Caki2 (cell line): ENCODE data around the gene NFE2L3. TPM values are rescaled to one million over a fixed set of nuclear protein-coding genes. Genes with fewer than 3 reads are reported as not detected.
A peak's percentile ranks its signal among the peaks of the same experiment; 100 is the strongest.
"Not testable (repeated sequence)": the region's sequence is repeated elsewhere in the genome, so short reads cannot be mapped to it uniquely, and the experiment has no call there.

Experiments used
- DNase-seq: peaks from one replicate; pipeline ENCODE4 v3.0.0-alpha.2; 2015; ENCODE audit warnings: low read depth
- in situ Hi-C: cut with HindIII; loops from 2 replicates; pipeline ENCODE4 v1.10.0; 2016; ENCODE audit warnings: low sequenced_read_pairs, low pct_unique_long_range_greater_than_20kb, mixed read lengths
- total RNA-seq: library from RNA; depleted of rRNA; stranded (reverse); fragments of >200 nt; shearing (Covaris generic); gene quantifications from 2 replicates; pipeline ENCODE4 v1.2.3, GENCODE V29; 2014; ENCODE audit warnings: low replicate concordance

NFE2L3 gene
- total RNA-seq, 1 experiment from 2014 or later: 88.0 TPM

DNA sequence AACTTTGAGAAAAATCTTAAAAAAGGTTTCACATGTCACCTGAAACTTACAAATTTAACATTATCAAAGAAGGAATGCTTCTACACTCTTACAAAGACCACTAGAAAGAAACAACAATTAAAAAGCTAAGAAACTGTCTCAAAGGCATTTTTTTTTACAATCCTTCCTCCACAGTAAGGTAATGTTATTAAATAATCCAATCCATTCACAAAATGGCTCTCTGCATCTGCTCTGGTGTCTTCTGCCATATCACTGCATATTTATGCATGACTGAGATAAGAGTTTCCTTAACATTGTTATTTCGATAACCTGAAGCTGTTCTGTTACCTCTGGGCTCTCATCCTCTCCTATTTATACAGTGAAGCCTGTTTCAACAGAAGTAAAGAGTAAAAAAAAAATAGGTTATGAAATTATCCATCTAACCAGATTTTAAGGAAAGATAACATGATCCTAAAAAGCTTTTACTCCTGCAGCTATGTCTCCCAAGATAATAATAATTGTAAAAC is 40.0 kb downstream of the NFE2L3 start:
- no peak for DNase-seq
- in situ Hi-C loops: loop anchor here (10.0 kb wide), 1 partner anchor 97 kb away; no protein-coding TSS in a partner anchor

- in situ Hi-C loops: loop anchor here (10.0 kb wide), 1 partner anchor 98 kb away; no protein-coding TSS in a partner anchor
- no peak for DNase-seq
Measured at GRCh38 chr7:26192485-26193087, 40.6 kb downstream of the NFE2L3 start.

GRCh38 chr7:26193432-26194207 is 41.6 kb downstream of the NFE2L3 start:
- in situ Hi-C loops: loop anchor here (10.0 kb wide), 1 partner anchor 99 kb away; no protein-coding TSS in a partner anchor
- no peak for DNase-seq

DNA sequence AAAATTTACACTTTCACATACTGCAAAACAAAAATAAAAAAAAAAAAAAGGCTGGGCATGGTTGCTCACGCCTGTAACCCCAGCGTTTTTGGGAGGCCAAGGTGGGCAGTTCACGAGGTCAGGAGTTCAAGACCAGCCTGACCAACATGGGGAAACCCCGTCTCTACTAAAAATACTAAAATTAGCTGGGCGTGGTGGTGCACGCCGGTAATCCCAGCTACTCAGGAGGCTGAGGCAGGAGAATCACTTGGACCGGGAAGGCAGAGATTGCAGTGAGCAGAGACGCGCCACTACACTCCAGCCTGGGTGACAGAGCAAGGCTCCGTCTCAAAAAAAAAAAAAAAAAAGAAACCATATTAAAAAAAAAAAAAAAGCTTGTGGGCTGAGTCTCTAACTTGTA is 42.8 kb downstream of the NFE2L3 start:
- DNase-seq: not testable (repeated sequence)
- in situ Hi-C loops: loop anchor here (10.0 kb wide), 1 partner anchor 100 kb away; no protein-coding TSS in a partner anchor

- in situ Hi-C loops: loop anchor here (10.0 kb wide), 1 partner anchor 100 kb away; no protein-coding TSS in a partner anchor
- no peak for DNase-seq
Measured at GRCh38 chr7:26195182-26195581, 43.2 kb downstream of the NFE2L3 start.

DNA sequence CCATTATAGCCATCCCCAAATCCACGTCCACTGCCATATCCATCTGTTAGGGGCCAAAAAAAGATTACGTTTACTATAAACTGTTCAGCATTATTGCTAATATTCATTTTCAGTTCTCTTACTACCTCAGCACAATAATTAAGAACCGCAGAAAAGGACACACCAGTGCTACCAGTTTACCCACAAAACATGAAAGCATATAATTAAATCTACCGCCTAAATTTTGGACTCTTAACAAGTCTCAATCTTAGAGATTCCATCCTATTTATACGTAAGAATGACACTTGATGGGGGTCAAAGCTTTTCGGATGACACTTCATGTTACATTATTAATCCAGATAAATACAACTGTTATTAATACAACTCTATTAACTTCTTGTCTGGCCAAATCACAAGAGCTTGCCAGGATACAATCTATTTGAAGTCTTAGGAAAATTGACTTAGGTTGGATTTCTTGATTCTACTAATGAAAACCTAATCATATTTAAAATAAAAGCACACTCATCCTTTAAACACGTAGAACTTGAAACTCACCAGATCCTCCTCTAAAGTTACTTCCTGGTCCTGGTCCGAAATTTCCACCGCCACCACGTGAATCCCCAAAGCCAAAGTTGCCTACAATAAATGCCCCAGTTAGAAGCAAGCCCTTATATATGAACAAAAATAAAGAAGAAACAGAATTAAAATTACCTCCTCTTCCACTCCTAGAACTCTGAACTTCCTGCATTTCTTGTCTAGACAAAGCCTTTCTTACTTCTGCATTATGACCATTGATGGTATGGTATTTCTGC is 44.1 kb downstream of the NFE2L3 start:
- in situ Hi-C loops: loop anchor here (10.0 kb wide), 1 partner anchor 101 kb away; no protein-coding TSS in a partner anchor
- no peak for DNase-seq

DNA sequence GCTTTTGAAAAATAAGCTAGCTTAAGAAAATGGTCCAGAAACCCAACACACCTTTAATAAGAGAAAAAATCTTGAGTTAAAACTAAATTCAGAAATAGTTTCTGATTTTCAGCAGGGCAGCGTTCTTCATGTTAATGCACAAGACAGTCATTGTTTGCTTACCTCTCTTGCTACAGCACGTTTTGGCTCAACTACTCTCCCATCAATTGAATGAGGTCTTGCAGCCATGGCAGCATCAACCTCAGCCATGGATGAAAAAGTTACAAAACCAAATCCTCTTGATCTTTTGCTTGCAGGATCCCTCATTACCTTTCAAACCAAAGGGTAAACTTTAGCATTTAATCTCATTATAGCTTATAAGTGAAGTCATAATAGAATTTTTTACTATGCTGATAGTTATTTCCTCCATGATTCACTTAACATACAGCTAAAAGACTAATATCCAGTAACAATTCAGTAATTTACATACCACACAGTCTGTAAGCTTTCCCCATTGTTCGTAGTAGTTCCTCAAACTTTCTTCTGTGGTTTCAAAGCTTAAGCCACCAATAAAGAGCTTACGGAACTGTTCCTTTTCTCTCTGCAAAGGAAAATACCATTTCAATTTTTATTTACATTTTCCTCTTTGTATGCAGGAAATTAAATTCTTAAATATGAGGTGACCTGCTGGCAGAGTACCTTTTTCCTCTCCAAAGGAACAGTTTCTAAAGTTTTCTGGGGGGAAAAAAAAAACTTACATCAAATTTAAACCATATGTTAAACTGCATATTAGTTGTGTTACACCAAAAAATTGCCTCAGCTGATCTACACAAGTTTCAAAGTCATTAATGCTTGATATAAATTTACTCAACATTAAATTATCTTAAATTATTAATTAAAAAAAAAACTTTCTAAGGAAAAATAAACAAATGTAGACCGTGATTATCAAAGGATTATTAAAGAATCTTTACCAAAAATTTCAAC is 45.4 kb downstream of the NFE2L3 start:
- in situ Hi-C loops: loop anchor here (10.0 kb wide), 1 partner anchor 103 kb away; no protein-coding TSS in a partner anchor
- DNase-seq: no peak

DNA sequence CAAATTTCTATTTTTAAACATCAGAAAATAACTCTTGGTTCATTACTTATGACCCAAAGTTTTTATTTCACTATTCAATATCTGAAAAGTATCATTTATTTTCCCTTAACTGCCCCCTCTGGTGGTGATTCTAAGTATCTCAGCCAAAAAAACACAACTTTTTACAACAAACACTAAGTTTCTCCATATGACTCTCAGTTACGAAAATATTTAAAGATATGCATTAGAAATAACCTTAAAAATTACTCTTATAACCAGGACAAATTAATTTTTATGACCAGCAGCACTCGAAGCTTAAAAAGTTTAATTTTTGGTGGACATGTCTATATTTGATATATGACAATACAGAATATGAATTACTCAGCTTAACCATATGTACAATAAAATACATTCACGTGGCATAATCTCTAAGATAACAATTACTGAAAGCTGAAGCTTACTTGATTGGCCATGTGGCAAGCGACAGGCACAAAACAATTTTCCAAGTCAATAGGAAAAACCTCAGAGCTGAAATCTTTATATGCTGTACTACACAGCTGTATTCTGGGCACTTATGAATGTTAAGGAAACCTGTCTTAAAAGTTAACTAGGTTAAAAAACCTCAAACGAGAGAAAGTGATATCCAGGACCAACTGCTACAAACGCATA is 46.3 kb downstream of the NFE2L3 start:
- in situ Hi-C loops: loop anchor here (10.0 kb wide), 1 partner anchor 103 kb away; no protein-coding TSS in a partner anchor
- no peak for DNase-seq

DNA sequence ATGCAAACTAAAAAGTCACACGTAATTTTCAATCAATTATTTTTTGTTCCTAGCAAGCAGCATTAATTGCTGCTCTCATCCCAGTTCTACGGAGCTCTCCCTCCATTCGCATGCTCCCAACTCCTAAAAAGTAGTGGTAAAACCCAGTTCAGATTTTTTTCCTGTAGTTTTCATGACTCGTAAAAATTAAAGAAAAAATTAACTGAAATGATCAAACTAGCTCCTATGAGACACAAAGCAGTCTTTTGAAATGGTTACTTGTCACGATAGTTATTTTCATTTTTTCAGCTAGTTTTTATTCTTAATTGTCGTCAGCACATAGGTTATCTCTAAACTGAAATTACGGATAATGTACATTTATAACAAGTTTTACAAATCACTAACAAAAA is 46.8 kb downstream of the NFE2L3 start:
- in situ Hi-C loops: loop anchor here (10.0 kb wide), 1 partner anchor 104 kb away; no protein-coding TSS in a partner anchor
- DNase-seq: no peak

- in situ Hi-C loops: loop anchor here (10.0 kb wide), 1 partner anchor 105 kb away; no protein-coding TSS in a partner anchor
- DNase-seq: peak; percentile 60
Measured at GRCh38 chr7:26199301-26200037, 47.5 kb downstream of the NFE2L3 start.

DNA sequence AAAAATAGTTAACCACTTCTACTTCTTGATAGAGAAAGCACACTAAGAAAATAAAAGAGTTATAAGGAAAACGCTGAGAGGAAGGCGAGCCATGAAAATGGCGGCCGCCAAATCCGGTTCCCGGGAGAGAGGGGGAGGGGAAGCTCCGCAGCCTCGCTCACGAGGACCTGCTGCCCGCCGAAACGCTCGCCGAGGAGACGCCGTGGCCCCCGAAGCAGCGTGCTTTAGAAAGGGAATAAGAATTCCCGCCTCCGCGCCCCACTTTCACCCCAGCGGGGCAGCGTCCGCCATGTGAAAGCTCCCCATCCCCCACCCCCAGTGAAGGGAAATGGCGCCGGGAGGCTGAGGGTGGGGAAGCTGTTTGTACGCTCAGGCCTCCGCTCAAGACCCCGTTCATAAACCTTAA is 48.0 kb downstream of the NFE2L3 start:
- in situ Hi-C loops: no loop called here
- peak; percentile 77 for DNase-seq

- in situ Hi-C loops: no loop called here
- DNase-seq: peak; percentile 99
Measured at GRCh38 chr7:26200444-26201246, 48.6 kb downstream of the NFE2L3 start, which contains the start of gene HNRNPA2B1. TSS of gene HNRNPA2B1 (minus strand) at chr7:26200746. CDS start at chr7:26200577, 169 bp downstream.

DNA sequence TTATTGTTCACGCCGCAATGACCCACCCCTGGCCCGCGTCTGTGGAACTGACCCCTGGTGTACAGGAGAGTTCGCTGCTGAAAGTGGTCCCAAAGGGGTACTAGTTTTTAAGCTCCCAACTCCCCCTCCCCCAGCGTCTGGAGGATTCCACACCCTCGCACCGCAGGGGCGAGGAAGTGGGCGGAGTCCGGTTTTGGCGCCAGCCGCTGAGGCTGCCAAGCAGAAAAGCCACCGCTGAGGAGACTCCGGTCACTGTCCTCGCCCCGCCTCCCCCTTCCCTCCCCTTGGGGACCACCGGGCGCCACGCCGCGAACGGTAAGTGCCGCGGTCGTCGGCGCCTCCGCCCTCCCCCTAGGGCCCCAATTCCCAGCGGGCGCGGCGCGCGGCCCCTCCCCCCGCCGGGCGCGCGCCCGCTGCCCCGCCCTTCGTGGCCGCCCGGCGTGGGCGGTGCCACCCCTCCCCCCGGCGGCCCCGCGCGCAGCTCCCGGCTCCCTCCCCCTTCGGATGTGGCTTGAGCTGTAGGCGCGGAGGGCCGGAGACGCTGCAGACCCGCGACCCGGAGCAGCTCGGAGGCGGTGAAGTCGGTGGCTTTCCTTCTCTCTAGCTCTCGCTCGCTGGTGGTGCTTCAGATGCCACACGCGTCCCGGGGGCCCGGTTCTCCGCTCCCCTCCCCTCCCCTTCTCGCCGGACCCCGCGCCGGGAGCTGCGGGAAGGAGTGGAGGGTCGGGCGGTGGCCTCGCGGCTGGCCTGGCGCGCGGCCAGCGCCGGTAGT is 49.4 kb downstream of the NFE2L3 start, which contains the start of gene CBX3:
TSS of gene CBX3 (plus strand) at position 499 of the 772 bp plus-strand sequence. CDS start 1,254 bp downstream, outside the sequence.
- in situ Hi-C loops: no loop called here
- peak; percentile 96 for DNase-seq
